Measurements from ENCODE around the gene TTLL12. TPM values are rescaled to one million over a fixed set of nuclear protein-coding genes. Genes with fewer than 3 reads are reported as not detected.

Gene TTLL12
- total and polyA plus RNA-seq, 2 donors (not counting 1 experiment from before 2014, with no cell fraction given): 11.0 to 21.3 TPM

GRCh38 chr22:43222987-43223386 is 36.1 kb upstream of the TTLL12 start:
- POLR2A ChIA-PET: no interaction called here
- no peak for ATAC-seq (ENCODE audit: low read depth)
- Mint-ChIP-seq H3K4me1 (no peaks in the 10 kb centered on the region), H3K9me3 (ENCODE audit: insufficient read depth) (no peaks in the 10 kb centered on the region), H3K27me3 (peaks cover 12% of the 10 kb centered on the region), H3K27ac (no peak overlapping the region), H3K4me3 (no peak overlapping the region)
- no peak for TF ChIP-seq CTCF (IDR thresholded peaks at IDR 0.05)
- no peak for TF ChIP-seq EZH2 (IDR thresholded peaks at IDR 0.05; ENCODE audit: borderline replicate concordance, insufficient read depth, low read depth, low read length, poor library complexity, severe bottlenecking)
- H3K4me1 ChIP-seq (ENCODE audit: control insufficient read depth in 2 of 2, insufficient read depth in 2 of 2, low read length in 2 of 2): no peaks in the 10 kb centered on the region
- H3K27ac ChIP-seq (ENCODE audit: low read length in 2 of 2): no peak overlapping the region
- H3K4me2 ChIP-seq (replicated peaks; ENCODE audit: low read depth, low read length, poor library complexity, severe bottlenecking): no peak overlapping the region
- 84% methylated on average over 9 of the region's 13 CpGs for WGBS (ENCODE audit: insufficient coverage)
- H4K20me1 ChIP-seq (ENCODE audit: control insufficient read depth, insufficient read depth, low read length, poor library complexity, severe bottlenecking): no peaks in the 10 kb centered on the region
- no peaks in the 10 kb centered on the region for H3K36me3 ChIP-seq (replicated peaks in 1 of 2; ENCODE audit: control extremely low read depth in 1 of 2, control insufficient read depth in 1 of 2, extremely low read depth in 1 of 2, insufficient read depth in 2 of 2, low read length in 1 of 2)
- H2AFZ ChIP-seq (ENCODE audit: insufficient read depth, low read depth, low read length, poor library complexity, severe bottlenecking): no peak overlapping the region
- no peaks in the 10 kb centered on the region for H3K79me2 ChIP-seq (ENCODE audit: control insufficient read depth, insufficient read depth, low read length)
- H3K9ac ChIP-seq (ENCODE audit: low read length): no peak overlapping the region
- intact Hi-C loops (cut with micrococcal nuclease): no loop called here
- peaks cover 0 to 2% (median 0%) of the 10 kb centered on the region in 3 donors for H3K9me3 ChIP-seq (ENCODE audit: control extremely low read depth in 1 of 3, control insufficient read depth in 2 of 3, insufficient read depth in 1 of 3, low read length in 2 of 3)
- no peaks in the 10 kb centered on the region for H3K27me3 ChIP-seq (replicated peaks in 1 of 4; ENCODE audit: control extremely low read depth in 1 of 4, control insufficient read depth in 3 of 4, insufficient read depth in 4 of 4, low read length in 3 of 4)
- no peak overlapping the region for H3K4me3 ChIP-seq (ENCODE audit: control extremely low read depth in 1 of 5, extremely low read depth in 1 of 5, insufficient read depth in 1 of 5, low read depth in 2 of 5, low read length in 4 of 5)
- DNase-seq: no peak
- CTCF ChIA-PET: interaction anchor here (1.0 kb wide), 1 partner anchor 8 kb away, joined by 3 read pairs; no protein-coding TSS in a partner anchor

GRCh38 chr22:43222262-43222661 is 35.3 kb upstream of the TTLL12 start:
- intact Hi-C loops (cut with micrococcal nuclease): no loop called here
- Histone ChIP-seq H3K36me3 (replicated peaks in 1 of 2; ENCODE audit: control extremely low read depth in 1 of 2, control insufficient read depth in 1 of 2, extremely low read depth in 1 of 2, insufficient read depth in 2 of 2, low read length in 1 of 2) (no peaks in the 10 kb centered on the region), H3K9ac (ENCODE audit: low read length) (no peak overlapping the region), H3K4me3 (ENCODE audit: control extremely low read depth in 1 of 5, extremely low read depth in 1 of 5, insufficient read depth in 1 of 5, low read depth in 2 of 5, low read length in 4 of 5) (no peak overlapping the region), H4K20me1 (ENCODE audit: control insufficient read depth, insufficient read depth, low read length, poor library complexity, severe bottlenecking) (no peaks in the 10 kb centered on the region), H3K4me1 (ENCODE audit: control insufficient read depth in 2 of 2, insufficient read depth in 2 of 2, low read length in 2 of 2) (no peaks in the 10 kb centered on the region), H3K27ac (ENCODE audit: low read length in 2 of 2) (no peak overlapping the region), H3K27me3 (replicated peaks in 1 of 4; ENCODE audit: control extremely low read depth in 1 of 4, control insufficient read depth in 3 of 4, insufficient read depth in 4 of 4, low read length in 3 of 4) (no peaks in the 10 kb centered on the region), H3K79me2 (ENCODE audit: control insufficient read depth, insufficient read depth, low read length) (no peaks in the 10 kb centered on the region), H2AFZ (ENCODE audit: insufficient read depth, low read depth, low read length, poor library complexity, severe bottlenecking) (no peak overlapping the region), H3K4me2 (replicated peaks; ENCODE audit: low read depth, low read length, poor library complexity, severe bottlenecking) (no peak overlapping the region), H3K9me3 (ENCODE audit: control extremely low read depth in 1 of 3, control insufficient read depth in 2 of 3, insufficient read depth in 1 of 3, low read length in 2 of 3) (peaks cover 0 to 2% (median 0%) of the 10 kb centered on the region in 3 donors)
- H3K9me3 Mint-ChIP-seq (ENCODE audit: insufficient read depth): no peaks in the 10 kb centered on the region
- no peak for TF ChIP-seq EZH2 (IDR thresholded peaks at IDR 0.05; ENCODE audit: borderline replicate concordance, insufficient read depth, low read depth, low read length, poor library complexity, severe bottlenecking)
- TF ChIP-seq CTCF (IDR thresholded peaks at IDR 0.05): no peak
- WGBS (ENCODE audit: insufficient coverage): 89% methylated on average over 13 of the region's 13 CpGs
- H3K4me1 Mint-ChIP-seq: no peaks in the 10 kb centered on the region
- CTCF ChIA-PET: no interaction called here
- H3K4me3 Mint-ChIP-seq: no peak overlapping the region
- H3K27ac Mint-ChIP-seq: no peak overlapping the region
- POLR2A ChIA-PET: no interaction called here
- H3K27me3 Mint-ChIP-seq: peaks cover 12% of the 10 kb centered on the region
- no peak for ATAC-seq (ENCODE audit: low read depth)
- DNase-seq: no peak

Data from B cell (primary cell).